KOPT-K1 (cell line): ENCODE data around the gene FASLG.

Experiments
- H3K27ac ChIP-seq: fragments of 200-600 bp; sonication (generic); 2 replicates; pipeline ENCODE4 v1.5.1; 2016; ENCODE audit warnings: antibody characterized with exemption, mild to moderate bottlenecking, low read depth, low read length; ENCODE audit not compliant: poor library complexity, severe bottlenecking
- H3K36me3 ChIP-seq: fragments of 200-600 bp; sonication (generic); 2 replicates; pipeline ENCODE4 v1.5.1; 2017; ENCODE audit warnings: antibody characterized with exemption, mild to moderate bottlenecking, low read length, moderate library complexity; ENCODE audit not compliant: insufficient read depth
- H3K9me3 ChIP-seq: fragments of 200-600 bp; sonication (generic); 2 replicates; pipeline ENCODE4 v1.5.1; 2017; ENCODE audit warnings: antibody characterized with exemption, low read length, mild to moderate bottlenecking; ENCODE audit not compliant: insufficient read depth, poor library complexity, severe bottlenecking

Gene FASLG

GRCh38 chr1:172637522-172637921, 21.4 kb upstream of the FASLG start:
- Histone ChIP-seq H3K9me3 (no peaks in the 10 kb centered on the region), H3K27ac (no peak overlapping the region), H3K36me3 (no peaks in the 10 kb centered on the region)

- no peaks in the 10 kb centered on the region for H3K36me3 ChIP-seq
- no peaks in the 10 kb centered on the region for H3K9me3 ChIP-seq
- H3K27ac ChIP-seq, result no peak overlapping the region
These were observed 20.7 kb upstream of the FASLG start for GRCh38 chr1:172638249-172638648.

DNA sequence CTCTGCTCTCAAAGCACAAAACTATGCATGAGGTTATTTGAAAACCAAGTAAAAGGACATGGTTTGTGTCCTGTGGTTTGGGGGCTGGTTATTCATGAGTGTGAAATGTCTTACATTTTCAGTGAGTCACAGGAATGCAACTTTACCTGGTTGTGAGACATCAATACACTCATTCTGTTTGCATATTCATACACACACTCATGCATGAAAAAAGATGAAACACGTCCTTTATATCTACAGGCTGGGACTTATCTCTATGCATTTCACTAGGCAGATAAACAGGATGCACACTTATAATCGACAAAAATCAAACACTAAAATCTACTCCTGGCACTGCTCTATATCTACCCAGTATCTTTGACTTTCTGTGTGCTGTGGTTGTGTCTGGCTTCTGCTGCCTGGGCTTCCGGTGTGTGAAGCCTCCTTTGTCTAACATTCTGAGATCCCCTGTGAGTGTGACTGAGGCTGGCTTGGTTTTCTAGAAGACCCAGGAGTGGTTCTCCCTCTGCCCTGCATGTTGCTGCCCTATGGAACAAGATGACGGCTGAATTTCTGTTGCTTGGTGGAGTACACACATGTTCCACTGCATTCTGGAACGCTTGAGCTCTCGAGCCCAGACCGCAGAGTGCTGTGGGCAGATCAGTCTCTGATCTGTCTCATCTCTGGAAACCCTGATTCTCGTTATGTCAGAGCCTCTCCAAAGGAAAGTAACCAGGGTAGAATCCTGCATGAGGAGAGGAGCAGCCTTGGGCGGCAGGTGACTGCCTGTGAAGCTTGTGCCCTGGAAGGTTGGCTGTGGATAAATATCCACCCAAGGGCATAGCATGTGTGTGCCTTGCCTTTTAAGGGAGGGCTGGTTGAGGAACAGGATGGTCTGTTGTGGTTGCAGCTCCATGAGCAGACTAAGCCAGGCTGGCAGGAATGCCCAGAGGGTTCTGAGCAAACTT, 19.7 kb upstream of the FASLG start:
- H3K27ac ChIP-seq, result peak overlapping the region; percentile 55

DNA sequence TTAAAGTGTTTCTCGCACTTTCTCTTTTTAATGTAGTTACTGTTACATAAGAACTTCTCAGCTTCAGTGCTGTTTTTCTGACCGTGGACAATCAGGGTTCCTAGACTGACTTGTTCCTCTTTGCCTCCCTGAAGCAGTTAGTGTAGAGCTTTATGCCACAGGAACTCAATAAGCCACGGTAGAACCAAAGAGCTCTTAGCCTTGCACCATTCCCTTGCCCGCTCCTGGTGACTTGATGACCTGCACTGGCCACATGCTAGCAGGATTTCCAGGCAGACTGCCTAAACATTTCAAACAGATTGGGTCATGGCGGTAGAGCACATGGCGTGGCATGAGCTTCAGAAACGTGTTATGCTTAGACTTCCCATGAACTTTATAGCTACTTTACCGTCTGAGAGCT, 18.8 kb upstream of the FASLG start:
- no peaks in the 10 kb centered on the region for H3K36me3 ChIP-seq
- no peaks in the 10 kb centered on the region for H3K9me3 ChIP-seq
- H3K27ac ChIP-seq, result no peak overlapping the region

More for the DNA sequence above, 19.7 kb upstream of the FASLG start:
- no peaks in the 10 kb centered on the region for H3K9me3 ChIP-seq
- H3K36me3 ChIP-seq, result no peaks in the 10 kb centered on the region

DNA sequence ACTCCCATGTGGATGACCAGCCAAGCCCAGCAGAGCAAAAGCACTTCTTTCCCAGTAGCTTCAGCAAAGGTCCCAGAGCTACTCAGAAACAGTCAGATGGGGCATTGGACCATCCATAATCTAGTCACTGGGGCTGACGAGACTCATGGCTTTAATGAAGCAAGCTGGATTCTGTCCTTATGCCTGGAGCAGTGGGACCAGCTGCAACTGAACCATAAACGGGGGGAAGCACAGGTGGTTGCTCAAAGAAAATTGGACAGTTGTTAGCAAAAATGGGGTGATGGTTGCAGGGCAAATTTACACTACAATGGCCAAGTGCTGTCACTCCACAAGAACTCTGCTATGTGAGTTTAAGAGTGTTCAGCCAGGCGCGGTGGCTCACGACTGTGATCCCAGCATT, 17.4 kb upstream of the FASLG start:
- Histone ChIP-seq H3K9me3 (no peaks in the 10 kb centered on the region), H3K27ac (no peak overlapping the region), H3K36me3 (no peaks in the 10 kb centered on the region)

DNA sequence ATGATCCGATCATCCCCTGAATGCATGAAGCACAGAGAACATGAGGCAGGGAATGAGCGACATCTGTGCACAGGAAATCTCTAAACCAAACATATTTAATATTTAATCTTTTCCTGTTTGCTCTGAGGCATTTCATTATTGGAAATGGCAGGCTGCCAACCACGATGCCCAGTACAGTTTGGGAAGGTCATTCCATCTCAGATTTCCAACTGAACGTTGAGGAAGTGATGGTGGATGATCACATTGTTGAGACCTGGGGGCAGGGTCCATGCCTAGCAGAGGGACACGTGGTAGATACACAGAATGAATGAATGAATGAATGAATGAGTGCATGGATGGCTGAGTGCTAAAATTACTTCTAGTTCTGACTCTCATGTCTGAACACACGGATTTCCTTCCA, 15.9 kb upstream of the FASLG start:
- Histone ChIP-seq H3K27ac (no peak overlapping the region), H3K36me3 (no peaks in the 10 kb centered on the region), H3K9me3 (no peaks in the 10 kb centered on the region)

GRCh38 chr1:172646653-172647052, 12.2 kb upstream of the FASLG start:
- no peak overlapping the region for H3K27ac ChIP-seq
- H3K36me3 ChIP-seq, result no peaks in the 10 kb centered on the region
- no peaks in the 10 kb centered on the region for H3K9me3 ChIP-seq

DNA sequence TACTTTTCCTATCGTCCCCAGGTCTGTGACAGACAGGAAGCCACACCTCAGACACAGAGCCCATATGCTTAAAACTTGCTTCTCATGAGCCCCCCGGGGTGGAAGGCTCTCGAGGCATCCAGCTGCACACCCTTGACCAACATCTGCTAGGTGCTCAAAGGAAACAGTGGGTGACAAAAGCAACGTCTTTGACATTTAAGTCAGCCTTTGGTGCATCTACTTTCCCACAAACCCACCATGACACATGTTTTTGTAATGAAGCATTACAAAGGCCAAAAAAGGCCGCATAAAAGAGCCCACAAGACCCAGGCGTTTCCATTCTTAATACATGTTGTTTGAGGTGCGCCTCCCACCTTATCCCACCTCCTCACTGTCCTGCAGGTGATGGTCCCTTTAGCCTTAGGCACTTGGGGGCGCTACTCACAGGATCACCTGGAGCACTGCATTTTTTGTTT, 11.8 kb upstream of the FASLG start:
- Histone ChIP-seq H3K36me3 (no peaks in the 10 kb centered on the region), H3K27ac (no peak overlapping the region), H3K9me3 (no peaks in the 10 kb centered on the region)

DNA sequence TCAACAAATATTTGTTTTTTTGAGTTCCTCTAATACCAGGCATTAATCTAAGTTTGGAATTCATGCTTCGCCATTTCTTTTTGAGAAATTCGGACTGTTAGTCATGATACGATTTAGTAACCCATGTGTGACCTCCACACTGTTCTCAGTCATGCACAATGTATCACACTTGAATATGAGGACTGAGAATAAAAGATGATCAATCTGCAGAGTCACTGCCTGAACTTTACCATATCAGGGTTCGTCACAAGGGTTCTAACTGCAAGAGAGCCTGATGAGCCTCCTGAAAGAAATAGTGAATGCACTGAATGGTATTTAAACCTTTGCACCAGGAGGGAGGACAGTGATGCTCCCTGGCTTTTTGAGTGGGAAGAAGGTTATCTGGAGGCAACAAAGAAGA, 10.9 kb upstream of the FASLG start:
- Histone ChIP-seq H3K9me3 (no peaks in the 10 kb centered on the region), H3K36me3 (no peaks in the 10 kb centered on the region), H3K27ac (no peak overlapping the region)

- Histone ChIP-seq H3K27ac (no peak overlapping the region), H3K9me3 (no peaks in the 10 kb centered on the region), H3K36me3 (no peaks in the 10 kb centered on the region)
These were observed 8.3 kb upstream of the FASLG start for GRCh38 chr1:172650474-172651193.

GRCh38 chr1:172653015-172653709, 5.7 kb upstream of the FASLG start:
- Histone ChIP-seq H3K27ac (no peak overlapping the region), H3K36me3 (no peaks in the 10 kb centered on the region), H3K9me3 (no peaks in the 10 kb centered on the region)

GRCh38 chr1:172654535-172654934, 4.4 kb upstream of the FASLG start:
- H3K27ac ChIP-seq, result no peak overlapping the region
- no peaks in the 10 kb centered on the region for H3K36me3 ChIP-seq
- H3K9me3 ChIP-seq, result no peaks in the 10 kb centered on the region

- Histone ChIP-seq H3K36me3 (no peaks in the 10 kb centered on the region), H3K9me3 (no peaks in the 10 kb centered on the region), H3K27ac (no peak overlapping the region)
These were observed 2.3 kb upstream of the FASLG start for GRCh38 chr1:172656576-172656975.

DNA sequence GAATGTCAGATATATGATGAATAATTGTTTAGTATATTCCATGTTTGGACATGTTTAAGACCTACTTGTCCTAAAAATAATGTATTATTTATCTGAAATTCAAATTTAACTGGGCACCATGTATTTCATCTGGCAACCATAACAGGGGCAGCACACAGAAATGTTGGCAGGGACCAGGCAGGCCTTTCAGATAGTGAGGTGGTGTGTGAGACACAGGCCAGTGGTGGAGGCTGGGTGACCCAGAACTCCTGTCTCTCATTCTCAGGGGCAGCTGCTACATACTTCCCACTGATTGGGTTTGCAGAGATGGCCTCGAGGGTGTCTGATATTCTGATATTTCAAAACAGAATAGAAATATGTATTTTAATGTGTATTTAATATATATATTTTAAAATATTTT, 1.3 kb upstream of the FASLG start:
- no peaks in the 10 kb centered on the region for H3K9me3 ChIP-seq
- no peaks in the 10 kb centered on the region for H3K36me3 ChIP-seq
- no peak overlapping the region for H3K27ac ChIP-seq

DNA sequence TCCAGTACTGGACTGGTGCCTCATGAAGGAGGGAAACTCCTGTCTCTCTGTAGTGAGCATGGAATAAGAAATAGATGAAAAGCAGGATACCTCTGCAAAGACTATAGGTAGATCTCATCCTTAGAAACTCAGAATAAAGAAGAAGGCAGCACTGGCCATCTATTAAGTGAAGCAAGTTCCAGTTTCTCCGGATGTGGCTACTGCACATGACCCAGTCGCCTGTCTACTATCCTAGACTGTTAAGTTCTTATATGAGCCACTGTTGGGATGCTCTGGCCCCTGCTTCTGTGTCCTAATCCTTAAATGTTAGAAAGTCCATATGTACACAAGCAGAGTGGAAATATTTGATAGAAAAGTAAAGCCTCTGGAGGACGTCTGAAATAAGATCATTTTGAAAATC, 2.2 kb downstream of the FASLG start:
- Histone ChIP-seq H3K9me3 (no peaks in the 10 kb centered on the region), H3K36me3 (no peaks in the 10 kb centered on the region), H3K27ac (no peak overlapping the region)
